Measurements from ENCODE around the gene ZFR2. TPM values are rescaled to one million over a fixed set of nuclear protein-coding genes. Genes with fewer than 3 reads are reported as not detected.
"Not testable (repeated sequence)": the region's sequence is repeated elsewhere in the genome, so short reads cannot be mapped to it uniquely, and the experiment has no call there.

The ZFR2 gene
- total RNA-seq, 1 donor from 2014 or later, result not detected

DNA sequence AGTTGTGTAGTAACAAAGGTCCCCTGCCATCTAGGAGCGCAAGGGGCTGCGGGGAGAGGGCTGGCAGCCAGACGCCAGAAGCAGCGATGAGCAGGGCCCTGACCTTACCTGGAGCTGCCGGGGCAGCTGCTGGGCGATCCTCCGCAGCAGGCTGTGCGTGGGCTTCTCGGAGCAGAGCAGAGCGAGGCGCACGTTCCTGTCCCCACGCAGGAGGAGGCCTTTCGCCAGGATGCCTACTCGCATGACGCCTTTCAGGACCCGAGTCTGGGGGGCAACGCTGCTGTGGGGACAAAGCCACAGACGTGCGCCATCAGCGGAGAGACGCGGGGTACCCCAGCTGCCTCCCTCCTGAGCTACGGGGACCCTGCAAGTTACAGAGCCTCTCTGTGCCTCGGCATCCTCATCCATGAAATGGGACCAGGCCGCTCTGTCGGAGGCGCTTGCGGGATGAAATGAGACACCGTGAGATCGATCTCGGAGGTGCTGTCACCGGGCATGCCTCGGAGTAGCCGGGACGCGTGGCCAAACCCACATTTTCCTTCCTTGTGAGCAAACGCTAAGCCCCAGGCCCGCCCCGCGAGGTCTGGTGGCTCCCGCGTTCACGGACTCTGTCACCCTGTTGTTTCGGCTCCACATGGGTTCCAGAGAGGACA, 52.1 kb downstream of the ZFR2 start:
- Mint-ChIP-seq H3K4me3 (ENCODE audit: unreplicated experiment) (no peak overlapping the region), H3K36me3 (ENCODE audit: unreplicated experiment) (no peaks in the 10 kb centered on the region), H3K9me3 (ENCODE audit: unreplicated experiment) (no peaks in the 10 kb centered on the region), H3K27me3 (ENCODE audit: unreplicated experiment) (peaks cover 2% of the 10 kb centered on the region), H3K27ac (ENCODE audit: unreplicated experiment) (no peak overlapping the region), H3K4me1 (ENCODE audit: unreplicated experiment) (no peaks in the 10 kb centered on the region)
- TF ChIP-seq, protein P1, sequence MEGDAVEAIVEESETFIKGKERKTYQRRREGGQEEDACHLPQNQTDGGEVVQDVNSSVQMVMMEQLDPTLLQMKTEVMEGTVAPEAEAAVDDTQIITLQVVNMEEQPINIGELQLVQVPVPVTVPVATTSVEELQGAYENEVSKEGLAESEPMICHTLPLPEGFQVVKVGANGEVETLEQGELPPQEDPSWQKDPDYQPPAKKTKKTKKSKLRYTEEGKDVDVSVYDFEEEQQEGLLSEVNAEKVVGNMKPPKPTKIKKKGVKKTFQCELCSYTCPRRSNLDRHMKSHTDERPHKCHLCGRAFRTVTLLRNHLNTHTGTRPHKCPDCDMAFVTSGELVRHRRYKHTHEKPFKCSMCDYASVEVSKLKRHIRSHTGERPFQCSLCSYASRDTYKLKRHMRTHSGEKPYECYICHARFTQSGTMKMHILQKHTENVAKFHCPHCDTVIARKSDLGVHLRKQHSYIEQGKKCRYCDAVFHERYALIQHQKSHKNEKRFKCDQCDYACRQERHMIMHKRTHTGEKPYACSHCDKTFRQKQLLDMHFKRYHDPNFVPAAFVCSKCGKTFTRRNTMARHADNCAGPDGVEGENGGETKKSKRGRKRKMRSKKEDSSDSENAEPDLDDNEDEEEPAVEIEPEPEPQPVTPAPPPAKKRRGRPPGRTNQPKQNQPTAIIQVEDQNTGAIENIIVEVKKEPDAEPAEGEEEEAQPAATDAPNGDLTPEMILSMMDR (IDR thresholded peaks at IDR 0.05), result no peak
- DNase-seq (ENCODE audit: extremely low spot score, unreplicated experiment), result no peak

DNA sequence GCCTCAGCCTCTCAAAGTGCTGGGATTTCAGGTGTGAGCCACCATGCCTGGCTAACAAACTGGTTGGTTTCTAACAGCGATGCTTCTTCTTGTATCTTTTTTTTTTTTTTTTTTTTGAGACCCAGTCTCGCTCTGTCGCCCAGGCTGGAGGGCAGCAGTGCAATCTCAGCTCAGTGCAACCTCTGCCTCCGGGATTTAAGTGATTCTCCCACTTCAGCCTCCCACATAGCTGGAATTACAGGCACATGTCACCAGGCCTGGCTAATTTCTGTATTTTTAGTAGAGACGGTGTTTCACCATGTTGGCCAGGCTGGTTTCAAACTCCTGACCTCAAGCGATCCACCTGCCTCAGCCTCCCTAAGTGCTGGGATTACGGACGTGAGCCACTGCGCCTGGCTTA, 52.7 kb downstream of the ZFR2 start:
- H3K4me3 Mint-ChIP-seq (ENCODE audit: unreplicated experiment); H3K9me3 Mint-ChIP-seq (ENCODE audit: unreplicated experiment); H3K27ac Mint-ChIP-seq (ENCODE audit: unreplicated experiment); H3K36me3 Mint-ChIP-seq (ENCODE audit: unreplicated experiment); H3K4me1 Mint-ChIP-seq (ENCODE audit: unreplicated experiment); DNase-seq (ENCODE audit: extremely low spot score, unreplicated experiment); H3K27me3 Mint-ChIP-seq (ENCODE audit: unreplicated experiment): not testable (repeated sequence)

DNA sequence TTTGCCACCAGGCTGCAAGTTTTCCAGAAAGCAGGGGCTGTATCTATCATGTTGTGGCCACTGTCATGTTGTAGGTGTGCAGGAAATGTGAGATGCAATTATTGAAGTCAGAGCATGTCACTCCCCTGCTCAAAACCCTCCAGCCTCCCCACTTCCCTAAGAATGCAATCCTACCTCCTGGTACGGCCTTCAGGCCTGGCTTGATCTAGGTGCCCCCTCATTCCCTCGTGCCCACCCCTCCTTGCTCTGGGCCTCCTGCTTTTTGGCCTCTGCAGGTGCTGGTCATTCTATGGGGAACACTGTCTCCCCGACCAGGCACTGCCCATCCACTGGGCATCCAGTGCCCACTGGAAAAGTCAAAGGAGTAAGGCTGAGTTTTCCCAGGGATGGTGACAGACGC, 54.2 kb downstream of the ZFR2 start:
- no peak for DNase-seq (ENCODE audit: extremely low spot score, unreplicated experiment)
- no peaks in the 10 kb centered on the region for H3K4me1 Mint-ChIP-seq (ENCODE audit: unreplicated experiment)
- no peaks in the 10 kb centered on the region for H3K36me3 Mint-ChIP-seq (ENCODE audit: unreplicated experiment)
- H3K27ac Mint-ChIP-seq (ENCODE audit: unreplicated experiment), result no peak overlapping the region
- TF ChIP-seq, protein P1 (IDR thresholded peaks at IDR 0.05), result no peak
- no peaks in the 10 kb centered on the region for H3K9me3 Mint-ChIP-seq (ENCODE audit: unreplicated experiment)
- H3K27me3 Mint-ChIP-seq (ENCODE audit: unreplicated experiment), result peaks cover 2% of the 10 kb centered on the region
- H3K4me3 Mint-ChIP-seq (ENCODE audit: unreplicated experiment), result no peak overlapping the region

DNA sequence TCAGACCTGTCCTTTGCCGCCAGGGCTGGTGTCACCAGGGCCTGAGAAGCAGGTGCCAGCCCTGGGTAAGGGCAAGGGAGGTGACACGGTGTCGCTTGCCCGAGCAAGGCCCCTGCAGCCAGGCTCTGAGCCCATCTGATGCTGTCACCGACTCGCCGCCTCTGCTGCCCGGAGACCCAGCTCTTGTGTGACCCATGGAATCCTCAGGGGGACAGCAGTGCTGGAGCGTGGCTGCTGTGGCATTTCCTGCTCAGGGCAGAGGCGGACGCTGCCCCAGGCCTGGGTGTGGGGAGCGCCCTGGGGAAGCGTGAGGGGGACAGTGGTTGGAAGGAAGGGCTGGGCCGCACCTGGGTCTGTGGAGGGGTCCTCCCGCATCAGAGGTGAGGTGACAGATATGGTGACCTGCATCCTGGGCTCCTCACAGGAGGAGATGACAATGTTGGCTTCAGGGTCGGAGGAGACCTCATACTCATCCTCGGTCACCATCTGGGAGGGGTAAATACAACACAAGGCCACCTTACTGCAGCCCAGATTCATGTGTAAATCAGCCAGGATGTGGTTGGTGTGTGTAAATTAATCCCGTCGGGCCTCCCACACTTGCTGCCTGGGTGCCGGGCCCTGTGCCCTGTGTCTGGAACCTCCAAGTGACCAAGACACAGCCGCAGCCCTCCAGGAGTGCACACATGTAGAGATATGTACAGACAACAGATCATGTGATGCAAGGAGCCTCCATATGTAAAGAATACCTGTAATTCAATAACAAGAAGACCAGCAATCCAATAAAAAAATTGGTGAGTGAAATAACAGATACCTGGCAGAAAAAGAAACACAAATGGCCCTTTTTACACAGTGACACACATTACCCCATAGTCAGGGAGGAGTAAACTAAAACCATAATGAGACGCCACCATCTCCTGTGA, 55.1 kb downstream of the ZFR2 start:
- no peak overlapping the region for H3K27ac Mint-ChIP-seq (ENCODE audit: unreplicated experiment)

DNA sequence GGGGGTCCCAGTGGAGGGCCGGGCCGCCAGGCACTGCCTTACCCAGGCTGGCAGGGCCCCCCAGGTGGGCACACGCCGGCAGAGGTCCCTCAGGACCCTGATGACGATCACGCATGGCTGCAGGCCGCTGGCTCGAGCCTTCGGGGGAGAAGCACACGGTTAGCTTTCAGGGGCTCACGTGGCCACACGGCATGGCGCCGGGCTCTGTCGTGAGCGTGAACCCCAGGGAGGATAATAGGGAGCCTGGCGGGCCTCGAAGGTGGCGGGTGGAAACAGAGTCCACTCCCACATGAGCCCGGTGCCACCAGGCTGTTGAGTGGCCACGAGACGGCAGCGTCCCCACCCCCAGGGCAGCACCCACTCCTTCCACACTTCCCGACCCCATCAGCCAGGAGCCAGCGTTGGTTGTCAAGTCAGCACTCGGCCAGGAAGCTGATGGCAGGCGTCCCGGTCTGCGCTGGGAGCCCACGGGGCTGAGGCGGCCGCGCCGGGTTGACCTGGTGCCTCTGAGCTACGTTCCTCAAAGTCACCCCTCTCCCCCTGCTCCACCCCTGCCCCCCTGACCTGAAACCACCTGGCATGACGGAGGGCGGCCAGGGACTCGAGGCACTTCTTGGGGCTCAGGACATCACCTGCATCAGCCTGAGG, 58.0 kb downstream of the ZFR2 start:
- H3K4me1 Mint-ChIP-seq (ENCODE audit: unreplicated experiment), result no peaks in the 10 kb centered on the region
- no peak overlapping the region for H3K4me3 Mint-ChIP-seq (ENCODE audit: unreplicated experiment)
- no peaks in the 10 kb centered on the region for H3K36me3 Mint-ChIP-seq (ENCODE audit: unreplicated experiment)
- no peaks in the 10 kb centered on the region for H3K9me3 Mint-ChIP-seq (ENCODE audit: unreplicated experiment)
- peaks cover 2% of the 10 kb centered on the region for H3K27me3 Mint-ChIP-seq (ENCODE audit: unreplicated experiment)
- no peak overlapping the region for H3K27ac Mint-ChIP-seq (ENCODE audit: unreplicated experiment)
- TF ChIP-seq, protein P1 (IDR thresholded peaks at IDR 0.05), result no peak
- no peak for DNase-seq (ENCODE audit: extremely low spot score, unreplicated experiment)

More for the DNA sequence above, 55.1 kb downstream of the ZFR2 start:
- Mint-ChIP-seq H3K9me3 (ENCODE audit: unreplicated experiment) (no peaks in the 10 kb centered on the region), H3K4me1 (ENCODE audit: unreplicated experiment) (no peaks in the 10 kb centered on the region), H3K36me3 (ENCODE audit: unreplicated experiment) (no peaks in the 10 kb centered on the region), H3K4me3 (ENCODE audit: unreplicated experiment) (no peak overlapping the region), H3K27me3 (ENCODE audit: unreplicated experiment) (peaks cover 2% of the 10 kb centered on the region)
- TF ChIP-seq, protein P1 (IDR thresholded peaks at IDR 0.05), result no peak
- no peak for DNase-seq (ENCODE audit: extremely low spot score, unreplicated experiment)

Measured in osteocyte (in vitro differentiated cells).